GM06990 (cell line): ENCODE measurements around the gene RPS6KB1.
A peak's percentile ranks its signal among the peaks of the same experiment; 100 is the strongest.

Source experiments
- DNase-seq: peaks from one replicate; pipeline ENCODE4 v3.0.0-alpha.2; 2011; ENCODE audit not compliant: insufficient read length; ENCODE audit errors: extremely low read depth
- H3K27me3 ChIP-seq: replicated peaks from 2 replicates; pipeline ENCODE4 v1.6.0; 2011; ENCODE audit warnings: low read length; ENCODE audit not compliant: control insufficient read depth, insufficient read depth
- H3K36me3 ChIP-seq: 2 replicates; pipeline ENCODE4 v1.5.1; 2011; ENCODE audit warnings: low read length; ENCODE audit not compliant: control insufficient read depth, insufficient read depth
- H3K4me3 ChIP-seq: replicated peaks from 2 replicates; pipeline ENCODE4 v1.5.1; 2011; ENCODE audit warnings: low read depth, mild to moderate bottlenecking, control low read depth, low read length
- TF ChIP-seq, protein P1 (sequence below): IDR thresholded peaks from 2 replicates; pipeline ENCODE4 v1.5.1; 2011; ENCODE audit warnings: low read length, control low read depth, mild to moderate bottlenecking, inconsistent platforms; ENCODE audit not compliant: insufficient read depth, poor library complexity, severe bottlenecking

RPS6KB1 gene

DNA sequence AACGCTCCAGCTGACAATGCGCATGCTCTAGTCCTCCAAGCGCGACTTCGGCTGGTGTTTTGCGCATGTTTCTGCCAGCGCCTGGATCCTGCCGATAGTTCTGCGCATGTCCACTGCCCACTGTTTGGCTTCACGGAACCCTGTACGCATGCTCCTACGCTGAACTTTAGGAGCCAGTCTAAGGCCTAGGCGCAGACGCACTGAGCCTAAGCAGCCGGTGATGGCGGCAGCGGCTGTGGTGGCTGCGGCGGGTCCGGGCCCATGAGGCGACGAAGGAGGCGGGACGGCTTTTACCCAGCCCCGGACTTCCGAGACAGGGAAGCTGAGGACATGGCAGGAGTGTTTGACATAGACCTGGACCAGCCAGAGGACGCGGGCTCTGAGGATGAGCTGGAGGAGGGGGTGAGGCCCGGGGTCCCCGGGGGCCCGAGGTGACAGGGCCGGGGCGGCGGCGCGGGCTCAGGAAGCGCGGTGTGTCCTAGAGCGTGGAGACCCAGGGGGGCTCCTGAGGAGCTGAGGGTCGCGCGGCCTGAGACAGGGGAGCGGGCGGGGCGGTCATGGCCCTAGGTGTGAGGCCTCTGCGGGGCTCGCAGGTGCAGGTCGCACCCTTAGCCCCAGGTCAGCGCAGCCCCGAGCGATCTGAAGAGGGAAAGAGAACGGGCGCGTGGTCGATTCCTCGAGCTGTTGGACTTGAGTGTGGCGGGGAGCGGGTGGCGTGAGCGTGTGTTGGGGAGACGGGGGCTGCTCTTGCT is at the start of gene RPS6KB1, which contains the start of gene TUBD1:
Gene RPS6KB1, plus strand, starts transcription at position 198 of the 752 bp plus-strand sequence. Its CDS starts 64 bp downstream, at position 262.
Gene TUBD1, minus strand, starts transcription at position 20 of the 752 bp plus-strand sequence. CDS start 1,941 bp downstream, outside the sequence.
- H3K27me3 ChIP-seq = no peaks in the 10 kb centered on the region
- peak; percentile 95 for DNase-seq
- H3K4me3 ChIP-seq = peak within 1 kb of the TSS; percentile 89
- TF ChIP-seq, protein P1, sequence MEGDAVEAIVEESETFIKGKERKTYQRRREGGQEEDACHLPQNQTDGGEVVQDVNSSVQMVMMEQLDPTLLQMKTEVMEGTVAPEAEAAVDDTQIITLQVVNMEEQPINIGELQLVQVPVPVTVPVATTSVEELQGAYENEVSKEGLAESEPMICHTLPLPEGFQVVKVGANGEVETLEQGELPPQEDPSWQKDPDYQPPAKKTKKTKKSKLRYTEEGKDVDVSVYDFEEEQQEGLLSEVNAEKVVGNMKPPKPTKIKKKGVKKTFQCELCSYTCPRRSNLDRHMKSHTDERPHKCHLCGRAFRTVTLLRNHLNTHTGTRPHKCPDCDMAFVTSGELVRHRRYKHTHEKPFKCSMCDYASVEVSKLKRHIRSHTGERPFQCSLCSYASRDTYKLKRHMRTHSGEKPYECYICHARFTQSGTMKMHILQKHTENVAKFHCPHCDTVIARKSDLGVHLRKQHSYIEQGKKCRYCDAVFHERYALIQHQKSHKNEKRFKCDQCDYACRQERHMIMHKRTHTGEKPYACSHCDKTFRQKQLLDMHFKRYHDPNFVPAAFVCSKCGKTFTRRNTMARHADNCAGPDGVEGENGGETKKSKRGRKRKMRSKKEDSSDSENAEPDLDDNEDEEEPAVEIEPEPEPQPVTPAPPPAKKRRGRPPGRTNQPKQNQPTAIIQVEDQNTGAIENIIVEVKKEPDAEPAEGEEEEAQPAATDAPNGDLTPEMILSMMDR = no peak
- H3K36me3 ChIP-seq = no peaks in the 10 kb centered on the region

DNA sequence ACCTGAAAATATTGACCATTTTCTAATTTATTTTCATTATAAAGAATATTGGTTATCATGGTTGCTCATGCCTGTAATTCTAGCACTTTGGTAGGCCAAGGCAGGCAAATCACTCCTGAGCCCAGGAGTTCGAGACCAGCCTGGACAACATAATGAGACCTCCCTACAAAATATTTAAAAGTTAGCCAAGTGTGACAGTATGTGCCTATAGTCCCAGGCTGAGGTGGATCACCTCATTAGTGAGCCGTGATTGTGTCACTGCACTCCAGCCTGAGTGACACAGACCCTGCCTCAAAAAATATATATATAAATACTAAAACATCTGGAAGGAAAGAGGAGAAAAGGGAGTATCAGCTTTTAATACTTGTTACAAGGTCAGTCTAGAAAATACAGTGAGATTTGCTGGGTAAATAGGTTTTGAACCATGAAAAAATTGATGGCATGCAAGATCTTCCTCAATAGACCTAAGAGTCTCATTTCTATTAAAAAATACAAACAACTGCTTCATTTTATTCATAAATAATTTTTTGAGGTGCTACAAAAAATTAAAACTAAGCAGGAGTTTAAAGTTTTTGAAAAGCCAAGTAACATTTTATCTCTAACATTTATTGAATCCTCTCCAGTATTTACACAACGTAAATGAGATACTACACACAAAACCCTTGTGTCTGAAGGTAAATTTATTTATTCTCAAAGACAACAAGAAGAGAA is 47.9 kb upstream of the RPS6KB1 start:
- no peak for DNase-seq
- TF ChIP-seq, protein P1 = no peak
- Histone ChIP-seq H3K27me3 (no peaks in the 10 kb centered on the region), H3K36me3 (peaks cover 3% of the 10 kb centered on the region; the same call in 1 of the 2 replicates), H3K4me3 (no peak overlapping the region)

DNA sequence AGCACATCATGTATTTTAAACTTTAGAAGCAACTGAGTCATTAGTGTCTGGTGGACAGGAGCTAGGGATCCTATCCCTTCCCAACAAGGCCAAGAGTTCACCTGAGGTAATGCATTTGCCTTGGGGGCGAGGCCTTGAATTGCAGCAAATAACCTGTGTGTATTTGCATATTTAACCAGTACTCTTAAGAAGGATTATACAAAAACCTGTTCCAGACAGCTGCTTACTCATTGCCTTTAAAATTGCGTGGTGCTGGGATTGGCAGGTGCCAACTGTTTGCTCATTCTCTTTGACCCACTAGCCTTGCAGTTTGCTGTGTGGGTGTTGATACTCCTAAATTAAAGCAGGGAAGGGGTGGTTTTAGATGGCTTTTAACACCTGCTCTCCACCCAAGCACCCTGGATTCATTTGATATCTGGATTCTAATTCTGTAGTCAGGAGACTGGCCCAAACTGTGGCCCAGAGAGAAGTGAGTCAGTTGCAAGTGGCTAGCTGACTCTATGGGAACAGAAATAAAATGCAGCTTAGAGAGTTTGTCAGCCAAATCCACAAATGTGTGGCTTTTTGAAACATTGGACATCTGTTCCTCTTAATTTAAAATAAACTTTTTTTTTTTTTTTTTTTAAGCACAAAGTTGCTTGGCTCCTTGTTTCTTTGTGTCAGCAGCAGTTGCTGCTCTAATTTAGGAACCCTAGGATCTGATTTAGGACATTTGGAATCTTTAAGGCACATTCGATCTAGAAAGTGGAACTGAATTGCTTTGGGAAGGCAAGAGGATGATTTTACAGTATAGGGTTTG is 47.1 kb upstream of the RPS6KB1 start:
- TF ChIP-seq, protein P1 = no peak
- H3K27me3 ChIP-seq = no peaks in the 10 kb centered on the region
- no peak for DNase-seq
- H3K36me3 ChIP-seq = no peaks in the 10 kb centered on the region
- H3K4me3 ChIP-seq = peak overlapping the region; percentile 29

DNA sequence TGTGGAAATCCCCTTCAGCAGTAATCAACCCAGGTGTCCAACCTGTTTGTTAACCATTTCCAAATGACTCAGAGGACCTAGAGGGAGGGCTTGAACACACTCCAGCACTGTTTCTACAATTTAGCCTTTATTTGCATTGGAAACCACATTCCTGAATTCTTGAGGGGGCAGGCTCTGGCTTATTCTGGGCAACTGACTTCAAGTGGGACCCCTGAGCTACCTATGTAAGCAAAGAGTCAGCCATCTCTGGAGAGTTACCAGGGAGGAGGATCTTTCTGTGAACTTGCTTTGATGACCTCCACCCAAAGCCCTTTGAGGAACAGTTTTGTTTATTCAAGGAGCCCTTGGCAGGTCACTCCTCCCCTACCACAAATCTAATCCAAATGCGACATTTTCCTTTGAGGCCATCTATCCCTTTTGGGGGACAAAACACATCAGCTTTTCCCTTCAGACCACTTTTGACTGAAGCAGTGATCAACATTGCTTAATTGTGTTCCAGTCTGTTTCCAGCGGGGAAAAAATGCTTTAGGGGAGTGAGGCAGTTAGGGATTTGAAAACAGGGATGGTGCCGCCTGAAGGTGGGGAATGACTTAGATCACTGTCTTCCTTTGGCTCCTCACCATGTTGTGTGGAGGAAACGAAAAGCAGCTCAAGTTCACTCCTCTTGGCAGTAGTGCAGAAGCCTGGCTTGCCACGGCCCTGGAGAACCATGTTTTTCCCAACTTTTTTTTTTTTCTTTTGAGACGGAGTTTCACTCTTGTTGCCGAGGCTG is 46.3 kb upstream of the RPS6KB1 start:
- Histone ChIP-seq H3K4me3 (no peak overlapping the region), H3K27me3 (no peaks in the 10 kb centered on the region), H3K36me3 (no peaks in the 10 kb centered on the region)
- TF ChIP-seq, protein P1 = no peak
- DNase-seq = no peak

DNA sequence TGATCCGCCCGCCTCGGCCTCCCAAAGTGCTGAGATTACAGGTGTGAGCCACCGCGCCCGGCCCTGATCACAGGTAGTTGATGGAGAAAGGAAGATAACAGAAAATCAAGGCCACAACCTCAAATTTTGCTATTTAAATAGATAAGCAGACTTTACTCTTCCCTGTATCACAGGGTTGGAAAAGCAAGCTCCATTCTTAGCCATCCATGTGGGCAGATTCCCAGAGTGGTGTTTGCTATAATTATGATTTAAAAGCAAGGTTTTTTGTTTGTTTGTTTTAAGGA is 44.6 kb upstream of the RPS6KB1 start:
- TF ChIP-seq, protein P1 = no peak
- DNase-seq = no peak
- H3K27me3 ChIP-seq = no peaks in the 10 kb centered on the region
- H3K36me3 ChIP-seq = no peaks in the 10 kb centered on the region
- no peak overlapping the region for H3K4me3 ChIP-seq
